H54 (cell line): ENCODE measurements around the gene OR56B4.
"Not testable (repeated sequence)": the region's sequence is repeated elsewhere in the genome, so short reads cannot be mapped to it uniquely, and the experiment has no call there.

Source experiments
- DNase-seq: peaks from one replicate; pipeline ENCODE4 v3.0.0; 2011; ENCODE audit warnings: low spot score, mixed read lengths; ENCODE audit not compliant: insufficient read length
- FAIRE-seq: peaks from 3 replicates; lab custom pipeline; 2011; peaks lifted over from hg19 to GRCh38; lab: Jason Lieb, UNC
- POLR2A ChIP-seq: IDR thresholded peaks from 2 replicates; pipeline ENCODE4 v1.6.1; 2011; ENCODE audit warnings: low read depth, mild to moderate bottlenecking, low read length

The OR56B4 gene, protein sequence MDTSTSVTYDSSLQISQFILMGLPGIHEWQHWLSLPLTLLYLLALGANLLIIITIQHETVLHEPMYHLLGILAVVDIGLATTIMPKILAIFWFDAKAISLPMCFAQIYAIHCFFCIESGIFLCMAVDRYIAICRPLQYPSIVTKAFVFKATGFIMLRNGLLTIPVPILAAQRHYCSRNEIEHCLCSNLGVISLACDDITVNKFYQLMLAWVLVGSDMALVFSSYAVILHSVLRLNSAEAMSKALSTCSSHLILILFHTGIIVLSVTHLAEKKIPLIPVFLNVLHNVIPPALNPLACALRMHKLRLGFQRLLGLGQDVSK

DNA sequence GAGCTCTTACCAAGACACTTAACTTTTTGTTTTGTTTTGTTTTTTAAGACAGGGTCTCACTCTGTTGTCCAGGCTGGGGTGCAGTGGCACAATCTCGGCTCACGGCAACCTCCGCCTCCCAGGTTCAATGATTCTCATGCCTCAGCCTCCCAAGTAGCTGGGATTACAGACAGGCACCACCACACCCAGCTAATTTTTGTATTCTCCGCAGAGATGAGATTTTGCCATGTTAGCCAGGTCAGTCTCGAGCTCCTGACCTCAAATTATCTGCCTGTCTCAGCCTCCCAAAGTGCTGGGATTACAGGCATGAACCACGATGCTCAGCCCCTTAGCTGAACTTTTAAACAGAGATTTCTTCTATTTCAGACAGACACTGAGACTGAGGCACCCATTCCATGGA is at the start of gene OR56B4:
Gene OR56B4, plus strand, starts transcription at position 301 of the 400 bp plus-strand sequence. Its CDS starts 95 bp downstream, at position 396.
- DNase-seq, FAIRE-seq: not testable (repeated sequence)

DNA sequence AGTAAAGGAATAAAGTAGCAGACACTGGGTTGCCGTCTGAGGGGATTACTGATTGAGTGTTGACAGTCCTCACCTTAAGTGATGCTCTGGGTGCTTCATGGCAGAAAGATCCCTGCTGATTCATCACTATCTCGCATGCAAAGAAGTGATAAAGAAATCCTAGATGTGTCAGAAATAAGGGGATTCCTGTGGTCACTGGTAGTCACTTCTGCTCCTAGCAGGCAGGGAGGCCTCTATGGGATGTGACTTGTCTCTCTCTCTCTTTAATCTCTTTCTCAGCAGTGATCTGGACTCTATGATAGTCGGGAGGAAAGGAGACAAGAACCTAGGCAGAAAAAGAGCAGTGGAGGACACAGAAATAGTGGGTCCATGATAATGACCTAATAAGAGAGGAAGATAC is 46.0 kb upstream of the OR56B4 start:
- no peak for DNase-seq
- FAIRE-seq: no peak
- no peak for TF ChIP-seq POLR2A

DNA sequence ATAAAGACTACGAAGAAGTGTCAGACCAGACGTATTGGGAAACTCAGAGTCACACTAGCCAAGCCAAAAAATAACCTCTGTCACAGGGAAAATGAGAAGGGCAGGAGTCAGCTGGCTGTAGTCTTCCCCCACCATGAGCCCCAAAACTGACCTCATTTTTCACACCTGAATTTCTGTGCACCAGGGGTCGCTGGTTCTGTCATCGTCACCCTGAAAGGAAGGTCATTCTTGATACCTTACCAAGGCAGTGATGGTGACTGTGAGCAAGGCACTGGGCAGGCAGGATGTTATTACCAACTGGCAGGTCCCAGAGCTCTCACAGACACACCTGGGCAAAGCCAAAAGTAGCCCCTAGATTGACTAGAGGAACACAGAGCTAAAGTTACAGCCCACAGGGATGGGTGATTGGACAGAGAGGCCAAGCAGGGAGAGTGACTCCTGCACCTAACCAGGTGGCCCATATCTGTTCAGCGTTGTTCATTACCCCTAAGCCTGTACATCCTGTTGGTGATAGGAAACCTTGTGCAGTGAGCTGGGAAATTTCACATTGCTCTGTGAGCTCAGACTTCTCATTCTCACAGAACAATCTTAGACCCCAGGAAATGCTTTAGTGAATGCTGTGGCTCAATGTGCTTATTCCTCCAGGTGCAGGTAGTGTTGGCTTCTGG is 44.7 kb upstream of the OR56B4 start:
- DNase-seq (no peak), FAIRE-seq (no peak)
- no peak for TF ChIP-seq POLR2A

DNA sequence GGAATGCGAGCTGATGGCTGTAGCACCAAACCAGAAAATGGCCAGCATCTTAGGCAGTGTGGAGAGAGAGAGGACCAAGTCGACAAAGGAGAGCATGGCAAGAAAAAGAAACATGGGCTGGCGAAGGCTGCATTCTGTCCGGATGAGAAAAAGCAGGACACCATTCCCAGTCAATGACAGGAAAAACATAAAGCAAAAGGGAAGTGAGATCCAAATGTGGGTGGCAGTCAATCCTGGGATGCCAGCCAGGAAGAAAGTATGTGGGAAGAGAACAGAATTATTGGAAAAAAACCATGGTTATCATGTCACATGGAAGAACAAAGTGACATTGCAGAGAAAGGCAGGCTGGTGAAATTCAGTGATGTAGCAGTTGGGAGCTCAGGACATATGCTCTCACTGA is 40.0 kb upstream of the OR56B4 start:
- no peak for FAIRE-seq
- no peak for DNase-seq
- no peak for TF ChIP-seq POLR2A

GRCh38 chr11:6076443-6076842 is 31.0 kb upstream of the OR56B4 start:
- not testable (repeated sequence) for FAIRE-seq, DNase-seq

- FAIRE-seq: no peak
- TF ChIP-seq POLR2A: no peak
- no peak for DNase-seq
Measured at GRCh38 chr11:6077723-6078122, 29.8 kb upstream of the OR56B4 start.

GRCh38 chr11:6079463-6079862 is 28.0 kb upstream of the OR56B4 start:
- no peak for FAIRE-seq
- no peak for DNase-seq
- TF ChIP-seq POLR2A: no peak

DNA sequence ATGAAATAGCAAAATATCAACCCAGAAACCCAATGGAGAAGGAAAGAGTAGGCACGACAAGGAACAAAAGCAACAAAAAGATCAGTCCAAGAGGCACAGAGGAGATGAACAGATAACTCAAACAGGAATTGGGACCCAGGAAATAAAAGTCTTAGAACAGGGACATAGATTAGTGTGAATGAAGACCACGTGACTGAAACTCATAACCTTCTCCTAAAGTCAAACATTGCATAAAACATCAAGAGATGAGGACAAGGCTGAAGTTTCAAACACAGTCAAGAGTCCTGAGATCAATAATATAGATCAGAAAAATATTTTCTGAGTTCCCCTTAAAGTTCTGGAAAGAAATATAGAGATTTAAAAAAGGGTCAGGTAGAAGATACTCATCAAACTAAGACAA is 24.4 kb upstream of the OR56B4 start:
- no peak for TF ChIP-seq POLR2A
- DNase-seq (no peak), FAIRE-seq (no peak)

- no peak for TF ChIP-seq POLR2A
- DNase-seq (no peak), FAIRE-seq (no peak)
Measured at GRCh38 chr11:6084587-6084986, 22.9 kb upstream of the OR56B4 start.

DNA sequence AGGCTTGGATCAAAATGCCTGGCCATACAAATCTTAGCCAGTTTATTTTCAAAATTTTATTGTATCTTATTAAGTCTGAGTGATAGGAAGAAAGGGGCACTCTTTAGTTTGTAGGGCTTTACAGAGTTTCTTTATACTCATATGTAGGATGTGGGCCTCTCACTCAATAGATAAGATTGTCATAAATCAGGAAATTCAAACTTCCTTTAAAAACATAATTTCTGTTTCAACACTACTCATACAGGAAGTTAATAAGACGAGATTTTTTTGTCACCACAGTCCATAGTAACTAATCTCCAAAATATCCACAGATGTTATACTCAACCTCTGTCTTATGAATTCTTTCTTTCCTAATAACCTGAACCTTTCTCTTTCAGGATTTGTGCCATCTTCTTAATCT is 13.3 kb upstream of the OR56B4 start:
- no peak for DNase-seq
- no peak for TF ChIP-seq POLR2A
- FAIRE-seq: no peak

GRCh38 chr11:6095798-6096197 is 11.7 kb upstream of the OR56B4 start:
- FAIRE-seq (no peak), DNase-seq (no peak)
- TF ChIP-seq POLR2A: no peak

DNA sequence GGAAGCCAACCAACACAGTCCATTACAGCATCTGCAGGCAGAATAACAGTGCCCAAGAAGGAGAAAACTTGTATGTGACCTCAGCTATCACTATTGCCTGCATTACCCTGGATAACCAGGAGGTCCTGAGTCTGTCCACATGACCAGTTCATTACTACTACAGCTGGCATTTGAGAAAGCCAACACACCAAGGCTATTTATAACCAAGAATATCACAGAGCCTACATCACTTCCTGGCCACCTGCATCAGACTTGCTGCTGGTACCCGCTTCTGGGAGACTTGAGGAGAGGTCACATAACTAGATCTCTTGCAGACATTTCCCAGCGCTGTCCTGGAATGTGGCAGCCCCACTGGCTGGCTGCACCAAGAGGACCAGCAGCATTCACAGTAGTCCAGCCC is 11.1 kb upstream of the OR56B4 start:
- DNase-seq: no peak
- no peak for TF ChIP-seq POLR2A
- FAIRE-seq: no peak

GRCh38 chr11:6099577-6099976 is 7.9 kb upstream of the OR56B4 start:
- no peak for DNase-seq
- FAIRE-seq: no peak
- no peak for TF ChIP-seq POLR2A

DNA sequence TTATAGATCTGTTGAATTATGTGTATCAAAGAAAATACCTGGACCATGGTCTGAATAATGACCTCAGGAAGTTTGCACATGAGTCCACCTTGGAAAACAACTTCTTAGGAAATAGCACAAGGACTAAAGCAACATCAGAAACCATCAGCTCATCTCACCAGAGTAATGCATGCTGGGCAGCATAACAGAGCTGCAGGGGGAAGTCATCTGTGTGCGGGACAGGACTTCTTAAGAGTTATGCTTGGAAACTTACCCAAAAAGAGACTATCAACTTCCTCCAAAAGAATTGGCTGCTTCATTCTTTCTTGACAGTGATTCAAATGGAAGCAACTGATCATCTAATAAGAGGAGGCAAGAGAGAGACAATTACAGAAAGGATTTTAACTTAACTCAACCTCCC is 2.5 kb downstream of the OR56B4 start:
- DNase-seq: no peak
- FAIRE-seq: no peak
- no peak for TF ChIP-seq POLR2A

DNA sequence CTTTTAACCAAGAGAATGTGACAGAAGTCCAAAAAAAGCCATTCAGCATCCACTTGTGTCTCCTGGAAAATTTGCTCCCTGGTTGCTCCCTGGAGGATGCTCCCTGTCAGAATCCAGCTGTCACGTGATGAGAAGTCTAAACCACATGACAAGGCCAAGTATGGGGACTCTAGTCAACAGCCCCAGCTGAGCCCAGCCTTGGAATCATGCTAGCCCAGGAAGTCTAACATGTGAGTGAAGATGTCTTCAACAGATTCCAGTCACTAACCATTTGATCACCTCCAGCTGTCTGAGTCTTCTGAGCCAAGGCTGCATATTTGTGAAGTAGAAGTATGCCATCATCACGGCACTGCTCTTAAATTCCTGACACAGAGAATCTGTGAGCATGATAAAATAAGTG is 4.2 kb downstream of the OR56B4 start:
- TF ChIP-seq POLR2A: no peak
- no peak for DNase-seq
- FAIRE-seq: no peak
